Liver (tissue), 9 donors: Measurements from ENCODE around the gene FBXO24. TPM values are rescaled to one million over a fixed set of nuclear protein-coding genes. Genes with fewer than 3 reads are reported as not detected.

Source experiments
- DNase-seq: peaks from one replicate; pipeline ENCODE4 v3.0.0-alpha.2; 2017; ENCODE audit warnings: low spot score
- H3K27ac ChIP-seq, 2 donors: one replicate each; pipeline ENCODE4 v1.7.0; 2013; ENCODE audit warnings: inconsistent platforms in 2 of 2, low read length in 2 of 2, control low read depth in 1 of 2, low read depth in 1 of 2, mild to moderate bottlenecking in 1 of 2
- H3K27me3 ChIP-seq, 4 donors: one replicate each; pipeline versions ENCODE4 v1.6.1 to v1.7.0; 2013; ENCODE audit warnings: low read length in 3 of 4, inconsistent platforms in 1 of 4, mild to moderate bottlenecking in 1 of 4, moderate library complexity in 1 of 4; ENCODE audit not compliant: control insufficient read depth in 4 of 4, insufficient read depth in 4 of 4
- H3K36me3 ChIP-seq, 4 donors: one replicate each; pipeline versions ENCODE4 v1.6.1 to v1.7.0; 2013; ENCODE audit warnings: low read length in 3 of 4, mild to moderate bottlenecking in 3 of 4, low read depth in 1 of 4, moderate library complexity in 1 of 4; ENCODE audit not compliant: control insufficient read depth in 4 of 4, insufficient read depth in 3 of 4
- H3K4me1 ChIP-seq, 4 donors: one replicate each; pipeline versions ENCODE4 v1.6.1 to v1.7.0; 2013; ENCODE audit warnings: low read length in 3 of 4, mild to moderate bottlenecking in 3 of 4, moderate library complexity in 1 of 4; ENCODE audit not compliant: control insufficient read depth in 4 of 4, insufficient read depth in 4 of 4
- H3K4me3 ChIP-seq, 3 donors: one replicate each; pipeline versions ENCODE4 v1.6.1 to v1.7.0; 2013; ENCODE audit warnings: low read length in 3 of 3, control low read depth in 1 of 3, low read depth in 1 of 3, mild to moderate bottlenecking in 1 of 3
- H3K9ac ChIP-seq, 2 donors: one replicate each; pipeline ENCODE4 v1.7.0; 2013; ENCODE audit warnings: low read length in 2 of 2, mild to moderate bottlenecking in 2 of 2, moderate library complexity in 2 of 2, control low read depth in 1 of 2, low read depth in 1 of 2
- H3K9me3 ChIP-seq, 4 donors: one replicate each; pipeline versions ENCODE4 v1.6.1 to v1.7.0; 2013; ENCODE audit warnings: low read length in 3 of 4; ENCODE audit not compliant: control insufficient read depth in 4 of 4
- EGR1 ChIP-seq, 2 donors: IDR thresholded peaks; 2 replicates each; pipeline ENCODE4 v1.6.1; 2016 to 2018; ENCODE audit warnings: antibody characterized with exemption in 2 of 2, low read depth in 2 of 2
- FOXA1 ChIP-seq: IDR thresholded peaks from 2 replicates; pipeline ENCODE4 v1.6.1; 2016; ENCODE audit warnings: antibody characterized with exemption
- FOXA2 ChIP-seq: IDR thresholded peaks from 2 replicates; pipeline ENCODE4 v1.6.1; 2016; ENCODE audit warnings: antibody characterized with exemption
- GABPA ChIP-seq, 2 donors: IDR thresholded peaks in 1 of 2; conservative IDR thresholded peaks in 1 of 2; 2 replicates each; pipeline ENCODE4 v1.6.1; 2016; ENCODE audit warnings: antibody characterized with exemption in 2 of 2, mild to moderate bottlenecking in 1 of 2, moderate library complexity in 1 of 2
- HNF4A ChIP-seq, 2 donors: conservative IDR thresholded peaks; 2 replicates each; pipeline ENCODE4 v1.6.1; 2016; ENCODE audit warnings: antibody characterized with exemption in 2 of 2, mild to moderate bottlenecking in 2 of 2
- HNF4G ChIP-seq: IDR thresholded peaks from 2 replicates; pipeline ENCODE4 v1.6.1; 2016; ENCODE audit warnings: antibody characterized with exemption
- JUND ChIP-seq, 2 donors: IDR thresholded peaks; 2 replicates each; pipeline ENCODE4 v1.6.1; 2016; ENCODE audit warnings: antibody characterized with exemption in 2 of 2
- NR2F2 ChIP-seq: IDR thresholded peaks from 2 replicates; pipeline ENCODE4 v1.6.1; 2016; ENCODE audit warnings: antibody characterized with exemption
- RAD21 ChIP-seq, 2 donors: IDR thresholded peaks; 2 replicates each; pipeline ENCODE4 v1.6.1; 2016; ENCODE audit warnings: antibody characterized with exemption in 2 of 2, mild to moderate bottlenecking in 2 of 2
- RXRA ChIP-seq, 2 donors: IDR thresholded peaks; 2 replicates each; pipeline ENCODE4 v1.6.1; 2017 to 2018; ENCODE audit warnings: antibody characterized with exemption in 2 of 2, mild to moderate bottlenecking in 1 of 2
- SP1 ChIP-seq: IDR thresholded peaks from 2 replicates; pipeline ENCODE4 v1.6.1; 2018; ENCODE audit warnings: antibody characterized with exemption, mild to moderate bottlenecking
- TAF1 ChIP-seq: conservative IDR thresholded peaks from 2 replicates; pipeline ENCODE4 v1.6.1; 2016; ENCODE audit warnings: antibody characterized with exemption, mild to moderate bottlenecking
- YY1 ChIP-seq: IDR thresholded peaks from 2 replicates; pipeline ENCODE4 v1.6.1; 2016; ENCODE audit warnings: antibody characterized with exemption, mild to moderate bottlenecking
- WGBS: extraction: QIAGEN DNeasy Blood & Tissue Kit; methylation state at CpG from one replicate; pipeline ENCODE4 v1.1.7; 2013; 5-methylcytosine and 5-hydroxymethylcytosine counted together
- polyA plus RNA-seq, 2 donors: library from polyadenylated mRNA; stranded (reverse) in 1 of 2; unstranded in 1 of 2; fragments of 200-250 nt in 1 of 2; fragments of >200 nt in 1 of 2; fragmentation: Nextera tagmentation in 1 of 2; extraction: Ambion mirVana in 1 of 2; gene quantifications; one replicate each; pipeline versions ENCODE4 v1.2.1 to v1.2.3, GENCODE V29; 2013 to 2015
- total RNA-seq, 2 donors: library from RNA; depleted of rRNA; stranded (reverse); fragments of >200 nt; gene quantifications; one replicate each; pipeline ENCODE4 v1.2.3, GENCODE V29; 2014
- TF ChIP-seq, protein P1 (sequence below): IDR thresholded peaks from 2 replicates; pipeline ENCODE4 v1.6.1; 2016; ENCODE audit warnings: antibody characterized with exemption
- TF ChIP-seq, protein P2 (sequence below): IDR thresholded peaks from 2 replicates; pipeline ENCODE4 v1.6.1; 2016; ENCODE audit warnings: antibody characterized with exemption
- TF ChIP-seq, protein P3 (sequence below): IDR thresholded peaks from 2 replicates; pipeline ENCODE4 v1.6.1; 2016; ENCODE audit warnings: antibody characterized with exemption, mild to moderate bottlenecking
- TF ChIP-seq, protein P4 (sequence below): IDR thresholded peaks from 2 replicates; pipeline ENCODE4 v1.6.1; 2016; ENCODE audit warnings: antibody characterized with exemption
- TF ChIP-seq, protein P5 (sequence below): fragments of 150-350 bp; IDR thresholded peaks from 2 replicates; pipeline ENCODE4 v1.5.1; 2017; ENCODE audit warnings: improper control_type of control experiment, low read depth, low read length; ENCODE audit not compliant: missing input control
- donor health status: healthy.
- donor health status: healthy.
- donor health status: healthy.
- donor health status: healthy.
- donor health status: healthy.

Gene FBXO24
- total and polyA plus RNA-seq, 4 donors, result 0.25 to 1.3 (median 0.50) TPM

DNA sequence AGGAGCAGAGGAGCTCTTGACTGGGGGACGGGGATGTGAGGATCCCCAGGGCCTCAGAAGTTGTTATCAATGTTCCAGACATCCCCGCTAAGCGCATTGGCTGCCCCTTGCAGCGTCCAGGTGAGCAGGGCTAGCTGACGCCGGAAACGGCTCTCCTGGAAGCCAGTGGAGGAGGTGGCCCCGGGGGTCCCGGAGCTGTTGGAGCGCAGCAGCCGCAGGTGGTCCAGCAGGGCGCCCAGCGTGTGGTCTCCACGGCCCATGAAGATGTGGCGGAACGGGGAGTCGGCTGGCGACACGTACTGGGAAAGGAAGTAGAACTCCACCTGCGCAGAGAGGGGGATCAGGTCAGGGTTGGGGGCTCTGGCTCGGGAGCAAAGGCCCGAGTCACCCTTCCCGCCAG lies 34.7 kb downstream of the FBXO24 start (continued):
- TF ChIP-seq, protein P1, sequence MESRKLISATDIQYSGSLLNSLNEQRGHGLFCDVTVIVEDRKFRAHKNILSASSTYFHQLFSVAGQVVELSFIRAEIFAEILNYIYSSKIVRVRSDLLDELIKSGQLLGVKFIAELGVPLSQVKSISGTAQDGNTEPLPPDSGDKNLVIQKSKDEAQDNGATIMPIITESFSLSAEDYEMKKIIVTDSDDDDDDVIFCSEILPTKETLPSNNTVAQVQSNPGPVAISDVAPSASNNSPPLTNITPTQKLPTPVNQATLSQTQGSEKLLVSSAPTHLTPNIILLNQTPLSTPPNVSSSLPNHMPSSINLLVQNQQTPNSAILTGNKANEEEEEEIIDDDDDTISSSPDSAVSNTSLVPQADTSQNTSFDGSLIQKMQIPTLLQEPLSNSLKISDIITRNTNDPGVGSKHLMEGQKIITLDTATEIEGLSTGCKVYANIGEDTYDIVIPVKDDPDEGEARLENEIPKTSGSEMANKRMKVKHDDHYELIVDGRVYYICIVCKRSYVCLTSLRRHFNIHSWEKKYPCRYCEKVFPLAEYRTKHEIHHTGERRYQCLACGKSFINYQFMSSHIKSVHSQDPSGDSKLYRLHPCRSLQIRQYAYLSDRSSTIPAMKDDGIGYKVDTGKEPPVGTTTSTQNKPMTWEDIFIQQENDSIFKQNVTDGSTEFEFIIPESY, result no peak

DNA sequence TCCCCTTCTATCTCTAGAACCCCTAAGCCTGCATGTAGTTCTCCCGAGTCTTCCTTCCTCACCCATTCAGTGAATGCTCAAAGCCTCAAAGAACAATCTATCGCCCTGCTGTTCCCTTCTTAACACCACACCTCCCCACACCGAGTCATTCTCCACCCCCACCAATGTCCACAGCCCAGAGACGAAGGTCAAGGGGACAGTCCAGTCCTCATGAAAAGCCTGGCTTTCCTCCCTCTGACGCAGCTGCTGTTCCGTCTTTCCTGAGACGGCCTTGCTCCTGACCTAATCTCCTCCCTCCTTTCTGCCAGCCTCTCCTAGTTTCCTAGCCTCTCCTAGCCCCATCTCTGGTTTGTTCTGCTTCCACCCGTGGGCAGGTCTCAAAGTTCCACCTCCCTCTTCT lies 35.4 kb downstream of the FBXO24 start:
- no peak for DNase-seq
- WGBS, result 39% methylated on average over 8 of the region's 8 CpGs
- no peaks in the 10 kb centered on the region for H3K27me3 ChIP-seq
- peak in 1 of 2 donors; percentile 55 for TF ChIP-seq EGR1 (IDR thresholded peaks at IDR 0.05; ENCODE audit: low read depth in 2 of 2)
- TF ChIP-seq, protein P2, sequence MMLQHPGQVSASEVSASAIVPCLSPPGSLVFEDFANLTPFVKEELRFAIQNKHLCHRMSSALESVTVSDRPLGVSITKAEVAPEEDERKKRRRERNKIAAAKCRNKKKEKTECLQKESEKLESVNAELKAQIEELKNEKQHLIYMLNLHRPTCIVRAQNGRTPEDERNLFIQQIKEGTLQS, result no peak
- TF ChIP-seq, protein P3, sequence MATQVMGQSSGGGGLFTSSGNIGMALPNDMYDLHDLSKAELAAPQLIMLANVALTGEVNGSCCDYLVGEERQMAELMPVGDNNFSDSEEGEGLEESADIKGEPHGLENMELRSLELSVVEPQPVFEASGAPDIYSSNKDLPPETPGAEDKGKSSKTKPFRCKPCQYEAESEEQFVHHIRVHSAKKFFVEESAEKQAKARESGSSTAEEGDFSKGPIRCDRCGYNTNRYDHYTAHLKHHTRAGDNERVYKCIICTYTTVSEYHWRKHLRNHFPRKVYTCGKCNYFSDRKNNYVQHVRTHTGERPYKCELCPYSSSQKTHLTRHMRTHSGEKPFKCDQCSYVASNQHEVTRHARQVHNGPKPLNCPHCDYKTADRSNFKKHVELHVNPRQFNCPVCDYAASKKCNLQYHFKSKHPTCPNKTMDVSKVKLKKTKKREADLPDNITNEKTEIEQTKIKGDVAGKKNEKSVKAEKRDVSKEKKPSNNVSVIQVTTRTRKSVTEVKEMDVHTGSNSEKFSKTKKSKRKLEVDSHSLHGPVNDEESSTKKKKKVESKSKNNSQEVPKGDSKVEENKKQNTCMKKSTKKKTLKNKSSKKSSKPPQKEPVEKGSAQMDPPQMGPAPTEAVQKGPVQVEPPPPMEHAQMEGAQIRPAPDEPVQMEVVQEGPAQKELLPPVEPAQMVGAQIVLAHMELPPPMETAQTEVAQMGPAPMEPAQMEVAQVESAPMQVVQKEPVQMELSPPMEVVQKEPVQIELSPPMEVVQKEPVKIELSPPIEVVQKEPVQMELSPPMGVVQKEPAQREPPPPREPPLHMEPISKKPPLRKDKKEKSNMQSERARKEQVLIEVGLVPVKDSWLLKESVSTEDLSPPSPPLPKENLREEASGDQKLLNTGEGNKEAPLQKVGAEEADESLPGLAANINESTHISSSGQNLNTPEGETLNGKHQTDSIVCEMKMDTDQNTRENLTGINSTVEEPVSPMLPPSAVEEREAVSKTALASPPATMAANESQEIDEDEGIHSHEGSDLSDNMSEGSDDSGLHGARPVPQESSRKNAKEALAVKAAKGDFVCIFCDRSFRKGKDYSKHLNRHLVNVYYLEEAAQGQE, result peak; percentile 26
- TF ChIP-seq FOXA1, result peak; percentile 86
- no peak for TF ChIP-seq YY1
- TF ChIP-seq JUND (IDR thresholded peaks at IDR 0.05), result peak in 1 of 2 donors; percentile 19
- TF ChIP-seq TAF1, result no peak
- peak; percentile 14 to 26 for TF ChIP-seq RAD21 (IDR thresholded peaks at IDR 0.05)
- peak; percentile 87 to 88 for TF ChIP-seq HNF4A (conservative IDR thresholded peaks at IDR 0.05)
- peak; percentile 71 to 80 for TF ChIP-seq RXRA (IDR thresholded peaks at IDR 0.05)
- TF ChIP-seq FOXA2, result peak; percentile 89
- peak; percentile 52 for TF ChIP-seq HNF4G
- TF ChIP-seq, protein P1, result no peak
- TF ChIP-seq NR2F2, result no peak
- TF ChIP-seq SP1, result peak; percentile 77
- peak in 1 of 2 donors; percentile 37 for TF ChIP-seq GABPA (IDR thresholded peaks at IDR 0.05 in 1 of 2, conservative IDR thresholded peaks at IDR 0.05 in 1 of 2)
- TF ChIP-seq, protein P4, sequence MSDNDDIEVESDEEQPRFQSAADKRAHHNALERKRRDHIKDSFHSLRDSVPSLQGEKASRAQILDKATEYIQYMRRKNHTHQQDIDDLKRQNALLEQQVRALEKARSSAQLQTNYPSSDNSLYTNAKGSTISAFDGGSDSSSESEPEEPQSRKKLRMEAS, result peak; percentile 41
- TF ChIP-seq, protein P5, sequence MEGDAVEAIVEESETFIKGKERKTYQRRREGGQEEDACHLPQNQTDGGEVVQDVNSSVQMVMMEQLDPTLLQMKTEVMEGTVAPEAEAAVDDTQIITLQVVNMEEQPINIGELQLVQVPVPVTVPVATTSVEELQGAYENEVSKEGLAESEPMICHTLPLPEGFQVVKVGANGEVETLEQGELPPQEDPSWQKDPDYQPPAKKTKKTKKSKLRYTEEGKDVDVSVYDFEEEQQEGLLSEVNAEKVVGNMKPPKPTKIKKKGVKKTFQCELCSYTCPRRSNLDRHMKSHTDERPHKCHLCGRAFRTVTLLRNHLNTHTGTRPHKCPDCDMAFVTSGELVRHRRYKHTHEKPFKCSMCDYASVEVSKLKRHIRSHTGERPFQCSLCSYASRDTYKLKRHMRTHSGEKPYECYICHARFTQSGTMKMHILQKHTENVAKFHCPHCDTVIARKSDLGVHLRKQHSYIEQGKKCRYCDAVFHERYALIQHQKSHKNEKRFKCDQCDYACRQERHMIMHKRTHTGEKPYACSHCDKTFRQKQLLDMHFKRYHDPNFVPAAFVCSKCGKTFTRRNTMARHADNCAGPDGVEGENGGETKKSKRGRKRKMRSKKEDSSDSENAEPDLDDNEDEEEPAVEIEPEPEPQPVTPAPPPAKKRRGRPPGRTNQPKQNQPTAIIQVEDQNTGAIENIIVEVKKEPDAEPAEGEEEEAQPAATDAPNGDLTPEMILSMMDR, result no peak
- peaks cover 0 to 34% (median 29%) of the 10 kb centered on the region in 4 donors for H3K4me1 ChIP-seq
- H3K9ac ChIP-seq, result peak overlapping the region in 1 of 2 donors; percentile 32
- H3K36me3 ChIP-seq, result peaks cover 2 to 22% (median 10%) of the 10 kb centered on the region in 4 donors
- H3K4me3 ChIP-seq, result no peak overlapping the region
- peak overlapping the region; percentile 61 to 75 for H3K27ac ChIP-seq
- no peaks in the 10 kb centered on the region for H3K9me3 ChIP-seq
